ENCODE measurements around the gene MLLT6. TPM values are rescaled to one million over a fixed set of nuclear protein-coding genes. Genes with fewer than 3 reads are reported as not detected.

MLLT6 gene
- total and polyA plus RNA-seq, 2 of the 13 experiments (the other 11 are each of a cell fraction or from before 2014, with no cell fraction given): 50.7 to 69.5 TPM

DNA sequence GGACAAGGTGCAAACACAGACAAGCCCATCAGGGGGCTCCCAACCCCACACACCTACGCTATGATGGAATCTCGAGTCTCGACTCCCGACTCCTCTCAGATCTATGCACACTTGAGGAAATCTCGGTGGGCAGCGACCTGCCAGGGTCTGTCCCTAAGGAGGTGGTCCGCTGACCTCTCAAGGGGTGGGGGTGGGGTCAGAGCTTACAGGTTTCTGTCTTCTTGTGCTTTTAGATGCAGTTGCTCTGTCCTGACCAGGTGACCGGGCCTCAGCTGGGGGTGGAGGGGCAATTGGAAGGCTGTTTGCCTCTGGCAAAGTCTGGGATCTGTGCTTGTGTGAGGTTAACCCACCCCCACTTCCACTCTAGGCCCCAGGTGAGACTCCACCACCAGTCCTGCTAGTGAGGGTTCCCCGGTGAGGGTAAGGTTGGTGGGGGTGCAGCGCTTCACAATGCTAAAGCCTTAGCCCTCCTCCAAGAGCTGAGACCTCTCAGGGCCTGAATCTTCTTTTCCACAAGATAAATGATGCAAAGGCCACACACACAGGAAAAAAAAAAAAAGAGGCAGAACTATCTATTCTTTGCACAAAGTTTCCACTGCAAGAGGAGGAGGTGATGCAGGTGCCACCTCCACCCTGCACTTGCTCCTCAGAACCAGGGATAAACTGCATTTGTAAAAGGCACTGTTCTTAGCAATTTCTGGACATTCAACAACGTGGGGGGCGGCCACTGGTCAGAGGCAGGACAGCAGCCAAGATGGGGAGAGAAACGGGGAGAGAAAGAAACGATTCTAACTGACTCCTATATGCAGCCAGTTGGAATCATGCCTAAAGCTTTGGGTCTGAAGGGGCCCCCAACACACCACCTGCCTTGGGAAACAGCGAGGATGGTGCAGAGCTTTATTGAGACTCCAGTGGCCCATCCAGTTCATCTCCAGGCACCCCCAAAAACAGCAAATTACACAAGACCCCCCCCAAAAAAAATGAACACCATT lies 29.2 kb downstream of the MLLT6 start (continued):
- TF ChIP-seq, protein P1, sequence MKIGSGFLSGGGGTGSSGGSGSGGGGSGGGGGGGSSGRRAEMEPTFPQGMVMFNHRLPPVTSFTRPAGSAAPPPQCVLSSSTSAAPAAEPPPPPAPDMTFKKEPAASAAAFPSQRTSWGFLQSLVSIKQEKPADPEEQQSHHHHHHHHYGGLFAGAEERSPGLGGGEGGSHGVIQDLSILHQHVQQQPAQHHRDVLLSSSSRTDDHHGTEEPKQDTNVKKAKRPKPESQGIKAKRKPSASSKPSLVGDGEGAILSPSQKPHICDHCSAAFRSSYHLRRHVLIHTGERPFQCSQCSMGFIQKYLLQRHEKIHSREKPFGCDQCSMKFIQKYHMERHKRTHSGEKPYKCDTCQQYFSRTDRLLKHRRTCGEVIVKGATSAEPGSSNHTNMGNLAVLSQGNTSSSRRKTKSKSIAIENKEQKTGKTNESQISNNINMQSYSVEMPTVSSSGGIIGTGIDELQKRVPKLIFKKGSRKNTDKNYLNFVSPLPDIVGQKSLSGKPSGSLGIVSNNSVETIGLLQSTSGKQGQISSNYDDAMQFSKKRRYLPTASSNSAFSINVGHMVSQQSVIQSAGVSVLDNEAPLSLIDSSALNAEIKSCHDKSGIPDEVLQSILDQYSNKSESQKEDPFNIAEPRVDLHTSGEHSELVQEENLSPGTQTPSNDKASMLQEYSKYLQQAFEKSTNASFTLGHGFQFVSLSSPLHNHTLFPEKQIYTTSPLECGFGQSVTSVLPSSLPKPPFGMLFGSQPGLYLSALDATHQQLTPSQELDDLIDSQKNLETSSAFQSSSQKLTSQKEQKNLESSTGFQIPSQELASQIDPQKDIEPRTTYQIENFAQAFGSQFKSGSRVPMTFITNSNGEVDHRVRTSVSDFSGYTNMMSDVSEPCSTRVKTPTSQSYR (CRISPR knock-in tag; IDR thresholded peaks at IDR 0.05; ENCODE audit: borderline replicate concordance): no peak; the same call in 1 of the 2 replicates
- no peak for TF ChIP-seq PAX8 (CRISPR knock-in tag; IDR thresholded peaks at IDR 0.05; ENCODE audit: borderline replicate concordance)
- TF ChIP-seq ZNF160 (CRISPR knock-in tag; IDR thresholded peaks at IDR 0.05): no peak
- TF ChIP-seq MAFG (CRISPR knock-in tag; IDR thresholded peaks at IDR 0.05): no peak
- TF ChIP-seq SNRNP70 (IDR thresholded peaks at IDR 0.05; ENCODE audit: low read depth, low read length): no peak
- TF ChIP-seq ZNF776 (CRISPR knock-in tag; IDR thresholded peaks at IDR 0.05): no peak
- TF ChIP-seq NAIF1 (CRISPR knock-in tag; IDR thresholded peaks at IDR 0.05; ENCODE audit: borderline replicate concordance): no peak
- no peak for TF ChIP-seq SP1 (IDR thresholded peaks at IDR 0.05)
- no peak for TF ChIP-seq SP1 (CRISPR knock-in tag; IDR thresholded peaks at IDR 0.05)

Data from HepG2 (cell line).